GM12874 (cell line): Measurements from ENCODE around the gene ETNK2.

ENCODE experiments used
- TF ChIP-seq, protein P1 (sequence below): IDR thresholded peaks from 2 replicates; pipeline ENCODE4 v1.5.1; 2011; ENCODE audit warnings: low read depth, mild to moderate bottlenecking, control low read depth, low read length, moderate library complexity; ENCODE audit not compliant: insufficient read depth

Gene ETNK2

DNA sequence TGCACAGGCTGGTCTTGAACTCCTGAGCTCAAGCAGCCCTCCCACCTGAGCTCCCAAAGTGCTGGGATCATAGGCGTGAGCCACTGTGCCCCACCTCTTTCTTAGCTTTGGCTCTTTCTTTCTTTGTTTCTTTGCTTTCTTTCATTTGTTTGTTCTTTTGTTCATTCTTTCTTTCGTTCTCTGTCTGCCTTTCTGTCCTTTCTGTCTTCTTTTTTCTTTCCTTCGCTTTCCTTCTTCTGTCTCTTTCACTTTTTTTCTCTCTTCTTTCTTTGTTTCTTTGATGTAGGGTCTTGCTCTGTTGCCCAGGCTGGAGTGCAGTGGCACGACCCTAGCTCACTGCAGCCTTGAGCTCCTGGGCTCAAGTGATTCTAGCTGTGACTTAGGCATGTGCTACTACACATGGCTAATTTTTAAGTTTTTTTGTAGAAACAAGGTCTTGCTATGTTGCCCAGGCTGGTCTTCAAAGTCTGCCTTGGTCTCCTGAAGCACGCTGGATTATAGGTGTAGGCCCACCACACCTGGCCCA, 60.0 kb downstream of the ETNK2 start:
- TF ChIP-seq, protein P1, sequence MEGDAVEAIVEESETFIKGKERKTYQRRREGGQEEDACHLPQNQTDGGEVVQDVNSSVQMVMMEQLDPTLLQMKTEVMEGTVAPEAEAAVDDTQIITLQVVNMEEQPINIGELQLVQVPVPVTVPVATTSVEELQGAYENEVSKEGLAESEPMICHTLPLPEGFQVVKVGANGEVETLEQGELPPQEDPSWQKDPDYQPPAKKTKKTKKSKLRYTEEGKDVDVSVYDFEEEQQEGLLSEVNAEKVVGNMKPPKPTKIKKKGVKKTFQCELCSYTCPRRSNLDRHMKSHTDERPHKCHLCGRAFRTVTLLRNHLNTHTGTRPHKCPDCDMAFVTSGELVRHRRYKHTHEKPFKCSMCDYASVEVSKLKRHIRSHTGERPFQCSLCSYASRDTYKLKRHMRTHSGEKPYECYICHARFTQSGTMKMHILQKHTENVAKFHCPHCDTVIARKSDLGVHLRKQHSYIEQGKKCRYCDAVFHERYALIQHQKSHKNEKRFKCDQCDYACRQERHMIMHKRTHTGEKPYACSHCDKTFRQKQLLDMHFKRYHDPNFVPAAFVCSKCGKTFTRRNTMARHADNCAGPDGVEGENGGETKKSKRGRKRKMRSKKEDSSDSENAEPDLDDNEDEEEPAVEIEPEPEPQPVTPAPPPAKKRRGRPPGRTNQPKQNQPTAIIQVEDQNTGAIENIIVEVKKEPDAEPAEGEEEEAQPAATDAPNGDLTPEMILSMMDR: no peak

DNA sequence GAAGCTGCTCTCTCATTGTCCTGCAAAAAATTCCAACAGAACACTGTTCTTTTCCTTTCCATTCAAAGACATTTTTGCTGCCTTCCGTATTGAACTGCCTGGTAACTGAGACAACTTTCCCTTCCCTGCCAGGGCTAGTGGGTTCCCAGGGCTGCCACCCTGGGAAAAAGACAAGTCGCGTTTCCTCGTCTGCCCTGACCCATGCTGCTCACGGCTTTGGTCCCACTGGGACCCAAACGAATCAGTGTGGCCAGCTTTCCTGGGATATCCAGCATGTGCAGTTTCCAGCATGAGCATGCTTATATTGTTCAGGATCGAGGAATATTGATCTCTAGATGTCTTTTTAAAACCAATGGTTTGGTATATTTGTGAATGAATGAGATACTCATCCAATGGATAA, 60.8 kb downstream of the ETNK2 start:
- TF ChIP-seq, protein P1: no peak

DNA sequence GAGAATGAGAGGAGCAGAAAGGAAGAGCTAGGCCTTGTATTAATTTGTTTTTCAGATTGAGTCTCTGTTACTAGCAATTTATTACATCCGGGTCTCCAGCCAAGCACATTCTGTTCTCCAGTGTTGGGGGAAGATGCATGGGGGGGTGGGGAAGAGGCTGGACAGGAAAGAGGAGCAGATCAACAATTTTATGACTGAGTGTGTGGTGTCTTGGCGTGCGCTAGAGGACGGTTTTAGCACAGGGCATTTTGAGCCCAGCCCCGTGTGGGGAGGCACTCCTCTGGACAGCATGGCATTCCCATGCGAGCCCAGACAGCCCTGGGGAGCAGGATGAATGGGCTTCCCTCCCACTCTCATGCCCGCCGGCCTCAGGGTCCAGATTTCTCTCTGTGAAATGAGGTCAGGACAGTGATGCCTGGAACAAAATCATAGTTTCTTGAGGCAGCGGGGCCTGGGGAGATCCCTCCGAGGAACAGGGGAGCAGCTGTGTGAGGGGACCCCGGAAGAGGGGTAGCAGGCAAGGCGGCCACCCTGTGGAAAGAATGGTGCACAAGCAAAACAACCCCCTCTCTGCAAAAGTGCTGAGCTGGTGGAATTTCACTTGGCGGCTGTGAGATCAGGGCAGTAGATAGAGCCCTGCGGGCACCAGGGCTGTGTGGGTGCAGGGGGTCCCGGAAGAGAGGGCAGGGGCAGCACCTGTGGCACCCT, 62.6 kb downstream of the ETNK2 start:
- TF ChIP-seq, protein P1: no peak

DNA sequence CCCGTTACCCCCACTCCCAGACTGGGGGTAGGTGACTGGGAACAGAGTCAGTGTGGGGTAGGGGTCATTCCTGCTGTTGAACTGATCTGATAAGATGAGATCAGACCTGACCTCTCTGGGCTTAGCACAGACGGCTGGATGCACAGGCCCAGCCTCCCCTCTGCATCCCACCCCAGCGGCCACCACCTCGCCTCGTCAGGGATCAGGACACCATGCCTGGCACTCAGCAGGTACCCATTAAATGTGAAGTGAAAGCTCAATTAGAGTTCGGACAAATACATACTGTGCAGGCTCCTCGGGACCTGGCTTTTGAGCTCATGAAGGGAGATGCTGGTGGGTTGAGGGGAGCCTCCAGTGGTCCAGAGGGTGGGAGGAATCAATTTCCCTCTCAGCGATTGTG, 63.2 kb downstream of the ETNK2 start:
- TF ChIP-seq, protein P1: no peak

DNA sequence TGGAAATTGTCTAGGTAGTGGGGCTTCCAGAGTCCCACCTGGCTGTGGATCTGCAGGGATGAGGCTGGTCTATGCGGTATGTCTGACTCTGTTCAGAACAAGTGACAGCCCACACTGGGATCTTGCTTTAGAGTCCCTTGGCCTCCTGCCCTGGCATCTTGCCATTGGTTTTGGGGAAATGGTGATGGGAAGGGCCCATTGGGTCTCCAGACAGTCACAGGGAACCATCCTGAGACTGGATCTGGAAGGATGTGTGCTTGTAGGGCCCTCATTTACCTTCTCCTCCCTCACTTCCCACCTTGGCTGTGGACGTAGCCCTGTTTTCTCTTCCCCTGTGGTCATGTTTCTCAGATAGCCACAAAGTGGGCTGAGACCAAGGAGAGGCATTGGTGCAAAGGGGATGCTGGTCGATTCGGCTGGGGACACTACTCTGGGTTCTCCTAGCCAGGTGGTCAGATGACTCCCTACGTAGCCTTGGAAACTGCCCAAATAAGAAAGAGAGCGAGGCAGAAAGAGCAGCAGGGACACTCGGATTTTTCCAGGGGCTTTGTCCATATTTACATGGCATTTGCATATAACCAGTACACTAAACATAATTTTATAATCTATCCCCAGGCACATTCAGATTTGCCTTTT, 63.8 kb downstream of the ETNK2 start:
- TF ChIP-seq, protein P1: no peak

DNA sequence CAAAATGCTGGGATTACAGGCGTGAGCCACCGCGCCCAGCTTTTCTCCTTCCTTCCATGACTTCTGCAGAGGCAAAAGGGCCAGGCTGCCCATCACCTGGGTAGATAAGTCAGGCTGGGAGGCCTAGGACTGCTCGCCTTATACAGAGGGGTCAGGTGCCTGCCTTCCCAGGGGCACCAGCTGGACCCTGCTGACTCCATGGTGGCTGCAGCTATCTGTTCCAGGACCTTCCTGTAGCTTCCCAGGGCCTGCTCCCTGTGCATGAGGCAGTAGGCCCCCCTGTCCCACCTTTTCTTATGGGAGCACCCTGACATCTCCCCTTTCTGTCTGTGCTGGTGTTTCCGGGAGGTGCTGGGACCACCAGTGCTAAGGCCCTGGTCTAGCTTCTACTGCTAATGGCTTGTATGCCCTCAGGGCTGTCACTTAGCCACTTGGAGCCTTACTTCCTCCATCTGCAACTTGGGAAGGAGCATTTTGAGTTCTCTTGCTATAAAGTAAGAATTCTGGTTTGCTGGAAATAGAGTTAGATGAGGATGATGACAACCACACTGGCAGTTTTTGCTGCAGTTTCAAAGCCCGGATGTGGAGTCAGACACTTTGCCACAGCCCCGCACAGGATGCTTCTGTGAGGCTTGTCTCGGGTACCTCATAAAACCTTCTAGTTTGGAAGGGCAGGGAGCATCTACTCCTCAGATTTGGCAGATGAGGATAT, 64.5 kb downstream of the ETNK2 start:
- TF ChIP-seq, protein P1: no peak

DNA sequence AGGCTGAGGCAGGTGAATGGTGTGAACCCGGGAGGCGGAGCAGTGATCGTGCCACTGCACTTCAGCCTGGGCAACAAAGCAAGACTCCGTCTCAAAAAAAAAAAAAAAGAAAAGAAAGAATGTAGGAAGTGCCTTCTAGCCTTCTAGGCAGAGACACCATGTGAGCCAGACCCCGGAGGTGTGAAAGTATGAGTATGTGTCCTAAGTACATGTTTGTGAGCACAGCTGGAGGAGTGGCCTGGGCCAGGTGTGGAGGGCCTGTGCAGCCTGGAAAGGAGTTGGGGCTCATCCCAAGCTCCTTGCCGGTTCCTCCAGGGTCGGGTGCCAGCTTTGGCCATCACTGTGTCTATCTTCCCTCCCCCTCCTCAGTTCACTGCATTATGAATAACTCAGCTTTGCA, 66.0 kb downstream of the ETNK2 start:
- TF ChIP-seq, protein P1: no peak
